Spleen (tissue), 7 donors: Measurements from ENCODE around the gene CRKL.

Experiments
- POLR2A ChIP-seq, 3 donors: fragments of 450-650 bp; IDR thresholded peaks; one replicate each; pipeline ENCODE4 v1.5.1; 2017; ENCODE audit warnings: antibody characterized with exemption in 3 of 3, mild to moderate bottlenecking in 1 of 3
- POLR2AphosphoS5 ChIP-seq, 3 donors: sonication (generic); formaldehyde crosslinking; IDR thresholded peaks; one replicate each; pipeline ENCODE4 v1.5.1; 2017; ENCODE audit warnings: antibody characterized with exemption in 3 of 3
- TF ChIP-seq, protein P1 (sequence below), 11 experiments: fragments of 200-600 bp in 7 of 11; fragments of 450-650 bp in 4 of 11; sonication (generic) in 4 of 11; IDR thresholded peaks in 8 of 11; conservative IDR thresholded peaks in 3 of 11; 1 replicate in 7 of 11; 2 replicates in 4 of 11; pipeline versions ENCODE4 v1.4.0 to v1.8.0; 2016 to 2021; ENCODE audit warnings: antibody characterized with exemption in 11 of 11, inconsistent platforms in 4 of 11, mild to moderate bottlenecking in 1 of 11
- donor health status: DM: no; HTN: no; CAD: no; lungs with moderate emphysema.
- donor health status: DM: no; HTN: no; CAD: no.
- donor health status: DM: no; HTN: no; CAD: no.

DNA sequence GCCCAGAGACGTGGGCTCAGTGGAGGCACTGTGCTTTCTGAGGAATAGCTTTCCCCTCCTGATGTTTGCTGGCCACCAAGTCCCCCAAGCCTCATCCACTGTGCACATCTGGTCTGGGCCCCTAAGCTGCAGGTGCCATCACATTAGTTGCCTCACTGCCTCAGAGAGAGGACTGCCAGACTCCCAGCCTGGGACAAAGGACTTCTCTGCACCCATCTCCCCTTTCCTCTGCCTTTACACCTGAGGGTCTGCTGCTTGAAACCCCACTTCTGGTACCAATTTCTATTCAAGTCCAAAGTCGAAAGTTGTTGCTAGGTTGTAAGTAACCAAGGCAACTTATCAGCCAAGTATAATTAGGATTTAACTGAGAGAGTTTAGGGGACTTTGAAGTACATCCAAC, 61.2 kb downstream of the CRKL start:
- TF ChIP-seq, protein P1, sequence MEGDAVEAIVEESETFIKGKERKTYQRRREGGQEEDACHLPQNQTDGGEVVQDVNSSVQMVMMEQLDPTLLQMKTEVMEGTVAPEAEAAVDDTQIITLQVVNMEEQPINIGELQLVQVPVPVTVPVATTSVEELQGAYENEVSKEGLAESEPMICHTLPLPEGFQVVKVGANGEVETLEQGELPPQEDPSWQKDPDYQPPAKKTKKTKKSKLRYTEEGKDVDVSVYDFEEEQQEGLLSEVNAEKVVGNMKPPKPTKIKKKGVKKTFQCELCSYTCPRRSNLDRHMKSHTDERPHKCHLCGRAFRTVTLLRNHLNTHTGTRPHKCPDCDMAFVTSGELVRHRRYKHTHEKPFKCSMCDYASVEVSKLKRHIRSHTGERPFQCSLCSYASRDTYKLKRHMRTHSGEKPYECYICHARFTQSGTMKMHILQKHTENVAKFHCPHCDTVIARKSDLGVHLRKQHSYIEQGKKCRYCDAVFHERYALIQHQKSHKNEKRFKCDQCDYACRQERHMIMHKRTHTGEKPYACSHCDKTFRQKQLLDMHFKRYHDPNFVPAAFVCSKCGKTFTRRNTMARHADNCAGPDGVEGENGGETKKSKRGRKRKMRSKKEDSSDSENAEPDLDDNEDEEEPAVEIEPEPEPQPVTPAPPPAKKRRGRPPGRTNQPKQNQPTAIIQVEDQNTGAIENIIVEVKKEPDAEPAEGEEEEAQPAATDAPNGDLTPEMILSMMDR (IDR thresholded peaks at IDR 0.05 in 8 of 11, conservative IDR thresholded peaks at IDR 0.05 in 3 of 11): no peak
- no peak for TF ChIP-seq POLR2AphosphoS5 (IDR thresholded peaks at IDR 0.05)
- no peak for TF ChIP-seq POLR2A (IDR thresholded peaks at IDR 0.05)
